Liver (tissue), 9 donors: Measurements from ENCODE around the gene TMEM94. TPM values are rescaled to one million over a fixed set of nuclear protein-coding genes. Genes with fewer than 3 reads are reported as not detected.

Source experiments
- DNase-seq: peaks from one replicate; pipeline ENCODE4 v3.0.0-alpha.2; 2017; ENCODE audit warnings: low spot score
- H3K27ac ChIP-seq, 2 donors: one replicate each; pipeline ENCODE4 v1.7.0; 2013; ENCODE audit warnings: inconsistent platforms in 2 of 2, low read length in 2 of 2, control low read depth in 1 of 2, low read depth in 1 of 2, mild to moderate bottlenecking in 1 of 2
- H3K27me3 ChIP-seq, 4 donors: one replicate each; pipeline versions ENCODE4 v1.6.1 to v1.7.0; 2013; ENCODE audit warnings: low read length in 3 of 4, inconsistent platforms in 1 of 4, mild to moderate bottlenecking in 1 of 4, moderate library complexity in 1 of 4; ENCODE audit not compliant: control insufficient read depth in 4 of 4, insufficient read depth in 4 of 4
- H3K36me3 ChIP-seq, 4 donors: one replicate each; pipeline versions ENCODE4 v1.6.1 to v1.7.0; 2013; ENCODE audit warnings: low read length in 3 of 4, mild to moderate bottlenecking in 3 of 4, low read depth in 1 of 4, moderate library complexity in 1 of 4; ENCODE audit not compliant: control insufficient read depth in 4 of 4, insufficient read depth in 3 of 4
- H3K4me1 ChIP-seq, 4 donors: one replicate each; pipeline versions ENCODE4 v1.6.1 to v1.7.0; 2013; ENCODE audit warnings: low read length in 3 of 4, mild to moderate bottlenecking in 3 of 4, moderate library complexity in 1 of 4; ENCODE audit not compliant: control insufficient read depth in 4 of 4, insufficient read depth in 4 of 4
- H3K4me3 ChIP-seq, 3 donors: one replicate each; pipeline versions ENCODE4 v1.6.1 to v1.7.0; 2013; ENCODE audit warnings: low read length in 3 of 3, control low read depth in 1 of 3, low read depth in 1 of 3, mild to moderate bottlenecking in 1 of 3
- H3K9ac ChIP-seq, 2 donors: one replicate each; pipeline ENCODE4 v1.7.0; 2013; ENCODE audit warnings: low read length in 2 of 2, mild to moderate bottlenecking in 2 of 2, moderate library complexity in 2 of 2, control low read depth in 1 of 2, low read depth in 1 of 2
- H3K9me3 ChIP-seq, 4 donors: one replicate each; pipeline versions ENCODE4 v1.6.1 to v1.7.0; 2013; ENCODE audit warnings: low read length in 3 of 4; ENCODE audit not compliant: control insufficient read depth in 4 of 4
- ATF3 ChIP-seq: IDR thresholded peaks from 2 replicates; pipeline ENCODE4 v1.6.1; 2016; ENCODE audit warnings: antibody characterized with exemption
- CTCF ChIP-seq: fragments of 150-350 bp; IDR thresholded peaks from 2 replicates; pipeline ENCODE4 v1.5.1; 2017; ENCODE audit warnings: improper control_type of control experiment, low read depth, low read length; ENCODE audit not compliant: missing input control
- EGR1 ChIP-seq, 2 donors: IDR thresholded peaks; 2 replicates each; pipeline ENCODE4 v1.6.1; 2016 to 2018; ENCODE audit warnings: antibody characterized with exemption in 2 of 2, low read depth in 2 of 2
- FOXA1 ChIP-seq: IDR thresholded peaks from 2 replicates; pipeline ENCODE4 v1.6.1; 2016; ENCODE audit warnings: antibody characterized with exemption
- GABPA ChIP-seq, 2 donors: IDR thresholded peaks in 1 of 2; conservative IDR thresholded peaks in 1 of 2; 2 replicates each; pipeline ENCODE4 v1.6.1; 2016; ENCODE audit warnings: antibody characterized with exemption in 2 of 2, mild to moderate bottlenecking in 1 of 2, moderate library complexity in 1 of 2
- HNF4A ChIP-seq, 2 donors: conservative IDR thresholded peaks; 2 replicates each; pipeline ENCODE4 v1.6.1; 2016; ENCODE audit warnings: antibody characterized with exemption in 2 of 2, mild to moderate bottlenecking in 2 of 2
- HNF4G ChIP-seq: IDR thresholded peaks from 2 replicates; pipeline ENCODE4 v1.6.1; 2016; ENCODE audit warnings: antibody characterized with exemption
- JUND ChIP-seq, 2 donors: IDR thresholded peaks; 2 replicates each; pipeline ENCODE4 v1.6.1; 2016; ENCODE audit warnings: antibody characterized with exemption in 2 of 2
- RAD21 ChIP-seq, 2 donors: IDR thresholded peaks; 2 replicates each; pipeline ENCODE4 v1.6.1; 2016; ENCODE audit warnings: antibody characterized with exemption in 2 of 2, mild to moderate bottlenecking in 2 of 2
- REST ChIP-seq: IDR thresholded peaks from 2 replicates; pipeline ENCODE4 v1.6.1; 2016; ENCODE audit warnings: antibody characterized with exemption, mild to moderate bottlenecking
- SP1 ChIP-seq: IDR thresholded peaks from 2 replicates; pipeline ENCODE4 v1.6.1; 2018; ENCODE audit warnings: antibody characterized with exemption, mild to moderate bottlenecking
- TAF1 ChIP-seq: conservative IDR thresholded peaks from 2 replicates; pipeline ENCODE4 v1.6.1; 2016; ENCODE audit warnings: antibody characterized with exemption, mild to moderate bottlenecking
- WGBS: extraction: QIAGEN DNeasy Blood & Tissue Kit; methylation state at CpG from one replicate; pipeline ENCODE4 v1.1.7; 2013; 5-methylcytosine and 5-hydroxymethylcytosine counted together
- polyA plus RNA-seq, 2 donors: library from polyadenylated mRNA; stranded (reverse) in 1 of 2; unstranded in 1 of 2; fragments of 200-250 nt in 1 of 2; fragments of >200 nt in 1 of 2; fragmentation: Nextera tagmentation in 1 of 2; extraction: Ambion mirVana in 1 of 2; gene quantifications; one replicate each; pipeline versions ENCODE4 v1.2.1 to v1.2.3, GENCODE V29; 2013 to 2015
- total RNA-seq, 2 donors: library from RNA; depleted of rRNA; stranded (reverse); fragments of >200 nt; gene quantifications; one replicate each; pipeline ENCODE4 v1.2.3, GENCODE V29; 2014
- TF ChIP-seq, protein P1 (sequence below): IDR thresholded peaks from 2 replicates; pipeline ENCODE4 v1.6.1; 2016; ENCODE audit warnings: antibody characterized with exemption
- TF ChIP-seq, protein P2 (sequence below): IDR thresholded peaks from 2 replicates; pipeline ENCODE4 v1.6.1; 2016; ENCODE audit warnings: antibody characterized with exemption
- donor health status: healthy.
- donor health status: healthy.
- donor health status: healthy.
- donor health status: healthy.
- donor health status: healthy.

TMEM94 gene
- total and polyA plus RNA-seq, 4 donors, result 15.6 to 31.0 (median 20.1) TPM

DNA sequence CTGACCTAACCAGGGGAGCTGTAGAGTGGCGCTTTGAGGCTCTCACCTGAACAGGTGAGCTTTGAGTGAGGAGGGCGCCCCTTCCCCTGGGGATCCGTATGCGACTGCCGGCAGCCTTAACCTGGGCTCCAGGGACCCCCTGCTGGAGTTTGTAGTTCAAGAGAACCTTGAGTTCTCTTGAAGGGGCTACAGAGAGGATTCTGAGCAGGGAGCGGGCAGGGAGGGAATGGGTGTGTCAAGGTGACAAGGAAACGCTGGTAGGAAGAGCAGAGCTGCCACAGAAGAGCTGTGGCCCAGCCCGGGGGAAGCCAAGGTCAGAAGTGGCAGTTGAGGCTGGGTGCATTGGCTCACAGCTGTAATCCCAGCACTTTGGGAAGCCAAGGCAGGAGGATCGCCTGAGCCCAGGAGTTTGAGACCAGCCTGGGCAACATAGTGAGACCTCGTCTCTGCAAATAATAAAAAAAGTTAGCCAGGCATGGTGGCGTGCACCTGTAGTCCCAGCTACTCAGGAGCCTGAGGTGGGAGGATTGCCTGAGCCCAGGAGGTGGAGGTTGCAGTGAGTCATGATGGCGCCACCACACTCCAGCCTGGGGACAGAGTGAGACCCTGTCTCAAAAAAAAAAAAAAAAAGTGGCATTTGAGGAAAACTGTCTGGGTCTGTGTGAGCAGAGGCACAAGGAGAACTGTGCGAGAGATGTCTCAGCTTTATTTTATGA, 70.3 kb downstream of the TMEM94 start:
- H3K4me3 ChIP-seq, result peak overlapping the region; percentile 42 to 90 (median 66)
- H3K4me1 ChIP-seq, result peaks cover 6 to 24% (median 16%) of the 10 kb centered on the region in 4 donors
- H3K36me3 ChIP-seq, result peaks cover 0 to 3% (median 0%) of the 10 kb centered on the region in 4 donors
- DNase-seq, result no peak
- peak overlapping the region; percentile 58 to 71 for H3K27ac ChIP-seq
- H3K27me3 ChIP-seq, result no peaks in the 10 kb centered on the region
- WGBS, result 50% methylated on average over 13 of the region's 13 CpGs
- peak overlapping the region in 1 of 2 donors; percentile 30 for H3K9ac ChIP-seq
- TF ChIP-seq FOXA1, result no peak
- H3K9me3 ChIP-seq, result no peaks in the 10 kb centered on the region

GRCh38 chr17:75530837-75531720, 74.6 kb downstream of the TMEM94 start:
- no peak overlapping the region for H3K4me3 ChIP-seq
- H3K9ac ChIP-seq, result no peak overlapping the region
- WGBS, result 90% methylated on average over 19 of the region's 19 CpGs
- H3K27ac ChIP-seq, result no peak overlapping the region
- H3K9me3 ChIP-seq, result no peaks in the 10 kb centered on the region
- no peak for DNase-seq
- H3K4me1 ChIP-seq, result peaks cover 4 to 16% (median 8%) of the 10 kb centered on the region in 4 donors
- H3K27me3 ChIP-seq, result no peaks in the 10 kb centered on the region
- H3K36me3 ChIP-seq, result peaks cover 0 to 10% (median 3%) of the 10 kb centered on the region in 4 donors
- TF ChIP-seq GABPA (IDR thresholded peaks at IDR 0.05 in 1 of 2, conservative IDR thresholded peaks at IDR 0.05 in 1 of 2), result no peak
- TF ChIP-seq HNF4G, result no peak
- TF ChIP-seq, protein P1, sequence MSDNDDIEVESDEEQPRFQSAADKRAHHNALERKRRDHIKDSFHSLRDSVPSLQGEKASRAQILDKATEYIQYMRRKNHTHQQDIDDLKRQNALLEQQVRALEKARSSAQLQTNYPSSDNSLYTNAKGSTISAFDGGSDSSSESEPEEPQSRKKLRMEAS, result no peak
- no peak for TF ChIP-seq EGR1 (IDR thresholded peaks at IDR 0.05; ENCODE audit: low read depth in 2 of 2)
- TF ChIP-seq FOXA1, result no peak
- no peak for TF ChIP-seq JUND (IDR thresholded peaks at IDR 0.05)
- TF ChIP-seq HNF4A (conservative IDR thresholded peaks at IDR 0.05), result no peak
- TF ChIP-seq, protein P2, sequence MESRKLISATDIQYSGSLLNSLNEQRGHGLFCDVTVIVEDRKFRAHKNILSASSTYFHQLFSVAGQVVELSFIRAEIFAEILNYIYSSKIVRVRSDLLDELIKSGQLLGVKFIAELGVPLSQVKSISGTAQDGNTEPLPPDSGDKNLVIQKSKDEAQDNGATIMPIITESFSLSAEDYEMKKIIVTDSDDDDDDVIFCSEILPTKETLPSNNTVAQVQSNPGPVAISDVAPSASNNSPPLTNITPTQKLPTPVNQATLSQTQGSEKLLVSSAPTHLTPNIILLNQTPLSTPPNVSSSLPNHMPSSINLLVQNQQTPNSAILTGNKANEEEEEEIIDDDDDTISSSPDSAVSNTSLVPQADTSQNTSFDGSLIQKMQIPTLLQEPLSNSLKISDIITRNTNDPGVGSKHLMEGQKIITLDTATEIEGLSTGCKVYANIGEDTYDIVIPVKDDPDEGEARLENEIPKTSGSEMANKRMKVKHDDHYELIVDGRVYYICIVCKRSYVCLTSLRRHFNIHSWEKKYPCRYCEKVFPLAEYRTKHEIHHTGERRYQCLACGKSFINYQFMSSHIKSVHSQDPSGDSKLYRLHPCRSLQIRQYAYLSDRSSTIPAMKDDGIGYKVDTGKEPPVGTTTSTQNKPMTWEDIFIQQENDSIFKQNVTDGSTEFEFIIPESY, result no peak
- TF ChIP-seq ATF3, result no peak
- TF ChIP-seq SP1, result no peak

DNA sequence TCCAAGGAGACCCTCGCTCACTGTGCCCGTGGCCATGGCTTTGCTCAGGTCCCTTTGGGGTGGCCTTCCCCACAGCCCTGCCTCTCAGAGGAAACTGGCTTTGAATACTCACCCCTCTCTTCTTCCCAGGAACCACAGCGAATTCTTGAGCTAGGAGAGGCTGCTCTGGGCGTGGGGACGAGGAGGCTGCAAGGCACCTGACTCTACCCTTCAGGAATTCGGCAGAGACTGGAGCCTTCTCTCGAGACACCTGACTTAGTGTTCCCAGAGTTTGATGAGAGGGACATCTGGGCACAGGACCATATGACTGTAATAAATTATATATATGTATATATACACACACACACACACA, 75.3 kb downstream of the TMEM94 start:
- Histone ChIP-seq H3K4me1 (peaks cover under 1 to 9% (median 3%) of the 10 kb centered on the region in 4 donors), H3K36me3 (peaks cover 0 to 10% (median 3%) of the 10 kb centered on the region in 4 donors), H3K9ac (no peak overlapping the region), H3K27me3 (no peaks in the 10 kb centered on the region), H3K27ac (no peak overlapping the region), H3K9me3 (no peaks in the 10 kb centered on the region), H3K4me3 (no peak overlapping the region)
- 90% methylated on average over 7 of the region's 7 CpGs for WGBS
- DNase-seq, result no peak
- TF ChIP-seq CTCF, result no peak
- no peak for TF ChIP-seq TAF1
- TF ChIP-seq HNF4A (conservative IDR thresholded peaks at IDR 0.05), result no peak
- TF ChIP-seq, protein P2, result no peak
- TF ChIP-seq, protein P1, result no peak
- no peak for TF ChIP-seq REST
- no peak for TF ChIP-seq RAD21 (IDR thresholded peaks at IDR 0.05)
- TF ChIP-seq EGR1 (IDR thresholded peaks at IDR 0.05; ENCODE audit: low read depth in 2 of 2), result no peak
